Hepatocyte (in vitro differentiated cells): Measurements from ENCODE around the gene PLLP. TPM values are rescaled to one million over a fixed set of nuclear protein-coding genes. Genes with fewer than 3 reads are reported as not detected.

Experiments used
- DNase-seq: peaks from one replicate; pipeline ENCODE4 v3.0.0-alpha.2; 2016; ENCODE audit warnings: low spot score
- H2AFZ ChIP-seq: fragments of 200-600 bp; sonication (generic); 2 replicates; pipeline ENCODE4 v1.6.0; 2016; ENCODE audit warnings: antibody characterized with exemption, mild to moderate bottlenecking
- H3K27ac ChIP-seq: fragments of 200-600 bp; sonication (generic); 2 replicates; pipeline ENCODE4 v1.5.1; 2016; ENCODE audit warnings: mild to moderate bottlenecking
- H3K27me3 ChIP-seq: fragments of 200-600 bp; sonication (generic); 2 replicates; pipeline ENCODE4 v1.6.1; 2016
- H3K36me3 ChIP-seq: fragments of 200-600 bp; sonication (generic); replicated peaks from 2 replicates; pipeline ENCODE4 v1.5.1; 2016; ENCODE audit warnings: low read depth; ENCODE audit not compliant: insufficient read depth
- H3K4me1 ChIP-seq: fragments of 200-600 bp; sonication (generic); 2 replicates; pipeline ENCODE4 v1.5.1; 2016; ENCODE audit warnings: mild to moderate bottlenecking, moderate library complexity; ENCODE audit not compliant: insufficient read depth
- H3K4me2 ChIP-seq: fragments of 200-600 bp; sonication (generic); 2 replicates; pipeline ENCODE4 v1.6.0; 2016
- H3K4me3 ChIP-seq: fragments of 200-600 bp; sonication (generic); 2 replicates; pipeline ENCODE4 v1.5.1; 2016; ENCODE audit warnings: mild to moderate bottlenecking
- H3K79me2 ChIP-seq: fragments of 200-600 bp; sonication (generic); 2 replicates; pipeline ENCODE4 v1.6.0; 2017; ENCODE audit warnings: mild to moderate bottlenecking
- H3K9me2 ChIP-seq: fragments of 200-600 bp; sonication (generic); replicated peaks from 2 replicates; pipeline ENCODE4 v1.6.0; 2017; ENCODE audit warnings: mild to moderate bottlenecking; ENCODE audit not compliant: insufficient read depth
- H3K9me3 ChIP-seq: fragments of 200-600 bp; sonication (generic); 2 replicates; pipeline ENCODE4 v1.5.1; 2016; ENCODE audit warnings: low read depth, mild to moderate bottlenecking
- H4K20me1 ChIP-seq: fragments of 200-600 bp; sonication (generic); 2 replicates; pipeline ENCODE4 v1.6.0; 2016; ENCODE audit warnings: mild to moderate bottlenecking; ENCODE audit not compliant: insufficient read depth, poor library complexity, severe bottlenecking
- EZH2 ChIP-seq: fragments of 200-600 bp; sonication (generic); IDR thresholded peaks from 2 replicates; pipeline ENCODE4 v1.6.1; 2016; ENCODE audit warnings: antibody characterized with exemption, mild to moderate bottlenecking, borderline replicate concordance
- EZH2phosphoT487 ChIP-seq: fragments of 200-600 bp; sonication (generic); IDR thresholded peaks from one replicate; pipeline ENCODE4 v1.6.1; 2018; ENCODE audit warnings: antibody characterized with exemption, mild to moderate bottlenecking, low read depth, moderate library complexity; ENCODE audit not compliant: unreplicated experiment, severe bottlenecking
- WGBS: methylation state at CpG from one replicate; pipeline ENCODE4 v1.1.6; 2016; ENCODE audit warnings: low lambda C conversion rate; ENCODE audit errors: missing lambda C conversion rate; 5-methylcytosine and 5-hydroxymethylcytosine counted together
- polyA plus RNA-seq: library from polyadenylated mRNA; unstranded; fragments of >200 nt; fragmentation: Nextera tagmentation; extraction: Ambion mirVana; gene quantifications from 2 replicates; pipeline ENCODE4 v1.2.1, GENCODE V29; 2016
- total RNA-seq: library from RNA; depleted of rRNA; stranded (reverse); fragments of >200 nt; gene quantifications from 2 replicates; pipeline ENCODE4 v1.2.3, GENCODE V29; 2014
- TF ChIP-seq, protein P1 (sequence below): fragments of 200-600 bp; sonication (generic); IDR thresholded peaks from 2 replicates; pipeline ENCODE4 v1.5.1; 2016; ENCODE audit warnings: antibody characterized with exemption, mild to moderate bottlenecking; ENCODE audit not compliant: poor library complexity

PLLP gene
- total and polyA plus RNA-seq, 2 experiments from 2014 or later, result 38.7 to 42.3 TPM

DNA sequence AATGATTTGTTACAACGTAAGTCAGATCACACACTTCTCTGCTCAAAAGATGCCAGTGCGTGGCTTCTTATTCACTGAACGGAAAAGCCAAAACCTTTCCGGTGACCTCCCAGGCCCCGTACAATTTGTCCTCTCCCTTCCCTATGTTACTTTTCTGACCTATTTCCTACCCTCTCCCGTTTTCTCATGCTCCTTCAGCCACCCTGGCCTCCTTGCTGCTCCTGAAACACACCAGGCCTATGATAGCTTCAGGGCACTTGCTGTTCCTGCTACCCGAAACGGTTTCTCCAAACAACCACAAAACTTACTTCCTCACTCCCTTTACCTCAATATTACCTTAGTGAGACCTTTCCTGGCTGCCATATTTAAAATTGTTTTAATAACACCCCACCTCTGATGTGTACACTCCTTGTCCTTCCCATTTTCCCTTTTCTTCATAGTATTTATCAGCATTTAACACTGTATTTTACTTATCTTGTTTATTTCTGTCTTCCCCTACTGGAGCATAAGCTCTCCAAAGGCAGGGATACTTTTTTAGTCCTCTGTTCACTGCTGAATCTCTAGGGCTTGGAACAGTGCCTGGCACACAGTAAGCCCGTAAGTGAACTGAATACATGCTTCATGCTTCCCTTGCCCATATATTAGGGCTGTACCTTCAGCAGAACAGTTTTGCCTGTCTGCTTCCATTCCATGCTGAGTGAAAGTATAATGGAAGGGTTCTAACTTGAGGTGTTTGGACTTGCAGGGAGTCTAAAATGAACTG, 50.3 kb downstream of the PLLP start:
- no peaks in the 10 kb centered on the region for H3K9me3 ChIP-seq
- H3K79me2 ChIP-seq, result no peaks in the 10 kb centered on the region
- H3K9me2 ChIP-seq, result no peaks in the 10 kb centered on the region
- no peak overlapping the region for H3K4me3 ChIP-seq
- WGBS, result 91% methylated on average over 9 of the region's 9 CpGs
- H3K27me3 ChIP-seq, result no peaks in the 10 kb centered on the region
- no peak overlapping the region for H3K4me2 ChIP-seq
- H4K20me1 ChIP-seq, result no peaks in the 10 kb centered on the region
- TF ChIP-seq, protein P1, sequence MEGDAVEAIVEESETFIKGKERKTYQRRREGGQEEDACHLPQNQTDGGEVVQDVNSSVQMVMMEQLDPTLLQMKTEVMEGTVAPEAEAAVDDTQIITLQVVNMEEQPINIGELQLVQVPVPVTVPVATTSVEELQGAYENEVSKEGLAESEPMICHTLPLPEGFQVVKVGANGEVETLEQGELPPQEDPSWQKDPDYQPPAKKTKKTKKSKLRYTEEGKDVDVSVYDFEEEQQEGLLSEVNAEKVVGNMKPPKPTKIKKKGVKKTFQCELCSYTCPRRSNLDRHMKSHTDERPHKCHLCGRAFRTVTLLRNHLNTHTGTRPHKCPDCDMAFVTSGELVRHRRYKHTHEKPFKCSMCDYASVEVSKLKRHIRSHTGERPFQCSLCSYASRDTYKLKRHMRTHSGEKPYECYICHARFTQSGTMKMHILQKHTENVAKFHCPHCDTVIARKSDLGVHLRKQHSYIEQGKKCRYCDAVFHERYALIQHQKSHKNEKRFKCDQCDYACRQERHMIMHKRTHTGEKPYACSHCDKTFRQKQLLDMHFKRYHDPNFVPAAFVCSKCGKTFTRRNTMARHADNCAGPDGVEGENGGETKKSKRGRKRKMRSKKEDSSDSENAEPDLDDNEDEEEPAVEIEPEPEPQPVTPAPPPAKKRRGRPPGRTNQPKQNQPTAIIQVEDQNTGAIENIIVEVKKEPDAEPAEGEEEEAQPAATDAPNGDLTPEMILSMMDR, result no peak
- TF ChIP-seq EZH2 (no peak), EZH2phosphoT487 (no peak)
- no peaks in the 10 kb centered on the region for H3K4me1 ChIP-seq
- no peak overlapping the region for H2AFZ ChIP-seq
- H3K27ac ChIP-seq, result no peak overlapping the region
- DNase-seq, result no peak
- peaks cover 7% of the 10 kb centered on the region for H3K36me3 ChIP-seq

DNA sequence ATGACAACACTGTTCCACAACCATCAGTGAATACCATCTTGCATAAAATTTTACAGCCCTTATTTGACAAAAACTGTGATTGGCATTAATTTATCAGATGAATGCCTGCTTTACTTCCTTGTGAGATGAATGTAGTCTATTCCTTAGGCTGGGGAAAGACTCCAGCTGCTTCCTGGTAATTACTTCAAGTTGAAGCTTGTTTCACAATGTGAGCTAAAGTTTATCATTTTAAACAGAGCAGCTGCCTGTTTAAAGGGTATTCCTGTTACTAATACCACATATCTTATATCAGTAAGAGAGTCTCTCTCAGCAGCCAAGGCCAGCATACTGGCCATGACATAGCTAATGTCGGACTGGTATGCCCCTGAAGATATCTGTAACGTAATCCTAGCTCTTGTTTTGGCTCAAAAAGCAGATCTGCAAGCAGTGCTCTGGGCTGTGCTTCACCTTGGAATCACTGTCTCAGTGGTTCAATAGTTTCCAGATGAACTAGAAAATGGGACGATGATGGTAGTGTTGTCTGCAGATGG, 52.6 kb downstream of the PLLP start:
- Histone ChIP-seq H3K36me3 (peaks cover 7% of the 10 kb centered on the region), H3K9me2 (no peaks in the 10 kb centered on the region), H4K20me1 (no peaks in the 10 kb centered on the region), H3K4me1 (no peaks in the 10 kb centered on the region), H2AFZ (no peak overlapping the region), H3K27ac (peak overlapping the region; percentile 47), H3K4me3 (no peak overlapping the region), H3K27me3 (no peaks in the 10 kb centered on the region), H3K79me2 (no peaks in the 10 kb centered on the region), H3K9me3 (no peaks in the 10 kb centered on the region), H3K4me2 (no peak overlapping the region)
- WGBS, result 76% methylated on average over 3 of the region's 3 CpGs
- TF ChIP-seq EZH2phosphoT487, result no peak
- no peak for TF ChIP-seq EZH2
- no peak for DNase-seq

DNA sequence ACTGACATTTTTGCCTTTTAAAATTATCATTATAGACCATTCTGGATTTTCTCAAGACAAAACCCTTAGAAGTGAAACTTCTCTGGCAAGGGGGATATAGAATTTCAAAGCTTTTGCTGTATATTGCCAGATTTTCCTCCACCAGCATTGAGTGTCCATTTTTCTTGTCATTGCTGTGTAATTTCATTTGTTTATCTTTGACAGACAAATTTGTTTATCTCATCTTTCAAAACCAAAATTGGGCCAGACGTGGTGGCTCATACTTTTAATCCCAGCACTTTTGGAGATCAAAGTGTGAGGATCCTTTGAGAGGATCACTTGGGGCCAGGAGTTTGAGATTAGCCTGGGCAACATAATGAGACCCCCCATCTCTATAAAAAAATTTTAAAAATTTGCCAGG, 55.4 kb downstream of the PLLP start:
- DNase-seq, result no peak
- H4K20me1 ChIP-seq, result no peaks in the 10 kb centered on the region
- H3K4me2 ChIP-seq, result no peak overlapping the region
- no peak overlapping the region for H3K4me3 ChIP-seq
- no peak overlapping the region for H2AFZ ChIP-seq
- H3K36me3 ChIP-seq, result peaks cover 12% of the 10 kb centered on the region
- TF ChIP-seq EZH2 (no peak), EZH2phosphoT487 (no peak)
- TF ChIP-seq, protein P1, result no peak
- WGBS, result 62% methylated on average over 1 of the region's 1 CpG
- H3K9me2 ChIP-seq, result no peaks in the 10 kb centered on the region
- no peaks in the 10 kb centered on the region for H3K4me1 ChIP-seq
- no peaks in the 10 kb centered on the region for H3K9me3 ChIP-seq
- H3K79me2 ChIP-seq, result no peaks in the 10 kb centered on the region
- H3K27ac ChIP-seq, result no peak overlapping the region
- H3K27me3 ChIP-seq, result no peaks in the 10 kb centered on the region

DNA sequence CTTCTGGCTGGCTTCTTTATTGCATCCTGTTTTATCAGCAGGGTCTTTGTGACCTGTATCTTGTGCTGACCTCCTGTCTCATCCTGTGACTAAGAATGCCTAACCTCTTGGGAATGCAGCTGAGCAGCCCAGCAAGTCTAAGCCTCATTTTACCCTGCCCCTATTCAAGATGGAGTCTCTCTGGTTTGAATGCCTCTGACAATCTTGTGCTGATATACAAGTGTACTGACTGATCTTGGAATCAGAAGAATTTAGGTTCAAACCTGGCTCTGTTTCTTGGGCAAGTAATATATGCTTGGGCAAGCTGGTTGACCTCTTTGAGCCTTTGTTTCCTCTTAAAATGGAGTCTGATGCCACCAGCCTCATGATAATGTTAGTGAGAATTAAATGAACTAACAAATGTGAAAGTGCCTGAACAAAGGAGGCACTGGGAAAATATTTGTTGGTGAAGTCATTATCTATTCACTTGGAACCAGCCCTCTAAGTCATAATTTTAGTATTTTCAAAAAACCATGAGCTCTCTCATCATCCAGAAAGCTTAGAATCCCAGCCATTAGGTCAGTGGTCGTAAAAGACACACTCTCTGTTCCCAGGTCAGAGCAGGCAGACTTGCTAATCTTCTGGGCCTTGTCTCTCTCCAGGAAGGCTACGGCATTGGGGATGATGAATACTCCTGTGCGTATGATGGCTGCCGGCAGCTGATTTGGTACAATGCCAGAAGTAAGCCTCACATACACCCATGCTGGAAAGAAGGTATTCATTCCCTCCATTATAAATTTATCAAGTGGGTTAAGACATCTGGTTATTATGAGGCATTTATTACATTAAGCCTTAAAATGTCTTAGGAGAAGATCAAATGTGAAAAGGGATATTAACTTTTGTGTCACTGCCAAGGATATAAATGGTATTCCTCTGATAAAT, 57.5 kb downstream of the PLLP start:
- Histone ChIP-seq H3K9me2 (no peaks in the 10 kb centered on the region), H2AFZ (no peak overlapping the region)

More for the DNA sequence above, 57.5 kb downstream of the PLLP start:
- Histone ChIP-seq H3K9me3 (no peaks in the 10 kb centered on the region), H3K4me3 (no peak overlapping the region), H3K27ac (no peak overlapping the region), H3K36me3 (peaks cover 12% of the 10 kb centered on the region), H3K79me2 (peaks cover 5% of the 10 kb centered on the region), H3K27me3 (no peaks in the 10 kb centered on the region), H4K20me1 (no peaks in the 10 kb centered on the region), H3K4me2 (no peak overlapping the region), H3K4me1 (no peaks in the 10 kb centered on the region)
- WGBS, result 74% methylated on average over 4 of the region's 4 CpGs
- DNase-seq, result no peak
- TF ChIP-seq EZH2phosphoT487, result no peak
- TF ChIP-seq EZH2, result no peak
- TF ChIP-seq, protein P1, result no peak
